ENCODE measurements around the gene BIRC5.

BIRC5 gene

DNA sequence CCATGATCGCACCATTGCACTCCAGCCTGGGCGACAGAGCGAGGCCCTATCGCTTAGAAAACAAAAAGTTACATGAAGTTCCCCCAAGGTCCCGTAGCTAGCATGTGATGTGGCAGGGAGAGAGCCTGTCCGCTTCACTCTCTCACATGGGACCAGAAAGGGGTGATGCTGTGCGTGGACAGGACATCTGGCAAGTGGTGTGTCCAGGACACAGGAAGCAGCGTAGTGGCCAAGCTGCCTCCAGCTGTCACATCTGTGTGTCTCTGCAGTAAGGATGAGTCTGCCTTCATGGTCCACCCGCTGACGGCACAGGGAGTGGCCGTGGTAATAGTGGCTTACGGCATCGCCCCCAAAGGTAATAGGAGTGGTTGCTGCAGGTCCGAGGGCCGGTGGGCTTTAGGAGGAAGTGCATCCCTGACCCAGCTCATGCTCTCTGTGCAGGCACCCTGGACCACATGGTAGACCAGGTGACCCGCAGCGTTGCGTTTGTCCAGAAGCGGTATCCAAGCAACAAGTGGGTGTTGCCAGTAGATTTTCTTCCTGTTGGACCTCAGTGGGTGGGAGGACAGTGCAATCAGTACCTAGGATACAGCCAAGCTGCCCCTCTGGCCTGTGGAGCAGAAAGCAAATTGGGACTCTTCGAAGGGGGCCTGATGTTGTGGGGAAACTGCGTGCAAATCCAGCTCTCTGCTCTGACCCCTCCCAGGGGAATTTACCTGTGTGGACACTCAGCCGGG is 9.5 kb upstream of the BIRC5 start:
- H3K27ac ChIP-seq = no peak overlapping the region
- no peak for TF ChIP-seq CTCF (conservative IDR thresholded peaks at IDR 0.05)
- no peak for TF ChIP-seq ZFX (IDR thresholded peaks at IDR 0.05)

DNA sequence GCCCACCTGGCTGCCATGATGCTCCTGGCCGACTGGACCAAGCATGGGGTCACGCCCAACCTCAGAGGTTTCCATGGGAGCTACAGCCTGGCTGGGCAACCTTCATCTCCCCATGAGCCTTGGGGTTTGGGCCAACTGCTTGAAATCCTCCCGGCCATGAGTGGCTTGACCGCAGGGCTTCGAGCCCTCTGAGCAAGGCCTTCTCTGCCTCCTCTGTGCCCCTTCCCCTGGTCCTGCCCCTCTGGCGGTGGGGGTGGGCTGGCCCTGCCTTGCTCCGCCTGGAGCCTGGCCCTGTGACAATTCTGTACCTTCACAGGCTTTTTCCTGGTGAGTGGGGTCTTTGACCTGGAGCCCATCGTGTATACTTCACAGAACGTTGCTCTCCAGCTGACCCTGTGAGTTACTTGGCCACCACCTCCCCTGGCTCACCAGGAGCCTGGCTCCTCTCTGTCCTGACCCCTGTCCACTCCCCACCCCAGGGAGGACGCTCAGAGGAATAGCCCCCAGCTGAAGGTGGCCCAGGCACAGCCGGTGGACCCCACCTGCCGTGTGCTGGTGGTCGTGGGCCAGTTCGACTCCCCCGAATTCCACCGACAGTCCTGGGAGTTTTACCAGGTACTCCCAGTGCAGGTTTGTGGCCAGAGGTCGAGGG is 8.8 kb upstream of the BIRC5 start:
- H3K27ac ChIP-seq = no peak overlapping the region
- TF ChIP-seq CTCF (conservative IDR thresholded peaks at IDR 0.05) = no peak
- no peak for TF ChIP-seq ZFX (IDR thresholded peaks at IDR 0.05)

- TF ChIP-seq CTCF (conservative IDR thresholded peaks at IDR 0.05) (no peak), ZFX (IDR thresholded peaks at IDR 0.05) (no peak)
- no peak overlapping the region for H3K27ac ChIP-seq
Measured at GRCh38 chr17:78206298-78206697, 7.8 kb upstream of the BIRC5 start.

DNA sequence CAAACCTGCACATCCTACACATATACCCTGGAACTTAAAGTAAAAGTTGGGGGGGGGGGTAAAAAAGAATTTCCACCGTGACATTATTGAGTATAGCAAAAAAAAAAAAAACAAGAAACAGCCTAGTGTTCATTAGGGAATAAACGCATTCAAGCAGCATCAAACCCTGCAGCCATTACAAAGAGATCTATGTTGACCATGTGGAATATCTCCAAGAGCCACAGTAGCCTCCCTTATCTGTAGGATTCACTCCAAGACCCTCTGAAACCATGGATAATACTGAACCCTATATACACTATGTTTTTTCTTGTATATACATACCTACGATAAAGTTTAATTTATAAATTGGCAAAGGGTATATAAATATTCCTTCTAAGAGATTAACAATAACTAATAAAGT is 5.6 kb upstream of the BIRC5 start:
- TF ChIP-seq ZFX (IDR thresholded peaks at IDR 0.05) = no peak
- no peak for TF ChIP-seq CTCF (conservative IDR thresholded peaks at IDR 0.05)
- H3K27ac ChIP-seq = no peak overlapping the region

DNA sequence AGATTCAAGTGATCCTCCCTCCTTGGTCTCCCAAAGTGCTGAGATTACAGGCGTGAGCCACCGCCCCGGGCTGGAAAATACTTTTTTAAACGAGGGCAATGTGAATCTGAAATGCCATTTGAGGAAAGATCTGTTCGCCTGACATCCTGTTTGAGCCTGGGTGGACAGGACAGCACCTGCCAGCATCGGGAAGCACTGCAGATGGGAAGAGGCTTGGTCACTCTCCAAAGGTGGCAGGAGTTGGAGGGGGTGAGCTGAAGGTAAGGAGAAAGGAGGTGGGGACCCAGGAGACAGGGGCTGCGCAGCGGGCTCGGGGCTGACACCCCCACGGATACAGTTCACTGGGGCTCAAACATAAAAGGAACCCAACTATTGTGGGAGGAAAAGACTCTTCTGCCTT is 3.9 kb upstream of the BIRC5 start:
- TF ChIP-seq CTCF (conservative IDR thresholded peaks at IDR 0.05) (no peak), ZFX (IDR thresholded peaks at IDR 0.05) (no peak)
- H3K27ac ChIP-seq = no peak overlapping the region

- no peak overlapping the region for H3K27ac ChIP-seq
Measured at GRCh38 chr17:78211032-78211431, 3.0 kb upstream of the BIRC5 start.

More at GRCh38 chr17:78211032-78211431, 3.0 kb upstream of the BIRC5 start:
- no peak for TF ChIP-seq ZFX (IDR thresholded peaks at IDR 0.05)
- TF ChIP-seq CTCF (conservative IDR thresholded peaks at IDR 0.05) = no peak
